BLaER1 (cell line): ENCODE results near the gene ZNF541.

Experiments used
- H3K27ac ChIP-seq: shearing (Covaris generic); formaldehyde crosslinking; 2 replicates; pipeline ENCODE4 v1.8.1; 2022
- H3K27me3 ChIP-seq: shearing (Covaris generic); formaldehyde crosslinking; 2 replicates; pipeline ENCODE4 v1.8.1; 2022
- H3K36me3 ChIP-seq: shearing (Covaris generic); formaldehyde crosslinking; 2 replicates; pipeline ENCODE4 v1.8.1; 2022
- H3K4me1 ChIP-seq: shearing (Covaris generic); formaldehyde crosslinking; 2 replicates; pipeline ENCODE4 v1.8.1; 2022
- H3K4me2 ChIP-seq: shearing (Covaris generic); formaldehyde crosslinking; 2 replicates; pipeline ENCODE4 v1.8.1; 2022
- H3K4me3 ChIP-seq: shearing (Covaris generic); formaldehyde crosslinking; 2 replicates; pipeline ENCODE4 v1.8.1; 2022
- H3K9ac ChIP-seq: shearing (Covaris generic); formaldehyde crosslinking; 2 replicates; pipeline ENCODE4 v1.8.1; 2022
- H3K9me3 ChIP-seq: shearing (Covaris generic); formaldehyde crosslinking; 2 replicates; pipeline ENCODE4 v1.8.1; 2022
- H4K20me1 ChIP-seq: shearing (Covaris generic); formaldehyde crosslinking; 2 replicates; pipeline ENCODE4 v1.8.1; 2022
- Cebpa-rat ChIP-seq: shearing (Covaris generic); IDR thresholded peaks from 2 replicates; pipeline ENCODE4 v1.8.1; 2022

The ZNF541 gene

DNA sequence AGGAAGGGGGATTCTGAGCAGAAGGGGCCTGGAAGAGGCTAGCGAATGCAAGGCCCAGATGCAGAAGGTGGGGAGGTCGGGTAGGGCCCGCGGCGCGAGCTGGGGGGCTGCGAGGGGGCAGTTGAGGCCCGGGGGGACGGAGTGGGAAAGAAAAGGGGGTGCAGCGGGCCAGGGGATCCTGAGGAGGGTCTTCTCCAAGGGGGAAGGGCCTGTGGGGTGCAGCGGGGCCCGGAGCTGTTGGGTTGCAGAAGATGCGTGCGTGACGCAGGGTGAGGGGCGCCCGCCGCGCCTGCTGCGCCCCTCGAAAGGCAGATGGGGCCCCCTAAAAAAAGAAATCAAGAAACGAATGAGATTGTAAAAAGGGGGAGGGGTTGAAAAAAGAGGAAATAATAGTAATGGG is 313 bp downstream of the ZNF541 start:
- H3K27me3 ChIP-seq = no peaks in the 10 kb centered on the region
- no peak overlapping the region for H3K4me2 ChIP-seq
- TF ChIP-seq Cebpa-rat = no peak
- no peaks in the 10 kb centered on the region for H4K20me1 ChIP-seq
- no peaks in the 10 kb centered on the region for H3K36me3 ChIP-seq
- 0 out of 2 replicates have a peak, but pooled peaks cover 11% of the 10 kb centered on the region for H3K4me1 ChIP-seq
- no peak overlapping the region for H3K27ac ChIP-seq
- no peaks in the 10 kb centered on the region for H3K9me3 ChIP-seq
- no peak overlapping the region for H3K9ac ChIP-seq
- H3K4me3 ChIP-seq = no peak overlapping the region

DNA sequence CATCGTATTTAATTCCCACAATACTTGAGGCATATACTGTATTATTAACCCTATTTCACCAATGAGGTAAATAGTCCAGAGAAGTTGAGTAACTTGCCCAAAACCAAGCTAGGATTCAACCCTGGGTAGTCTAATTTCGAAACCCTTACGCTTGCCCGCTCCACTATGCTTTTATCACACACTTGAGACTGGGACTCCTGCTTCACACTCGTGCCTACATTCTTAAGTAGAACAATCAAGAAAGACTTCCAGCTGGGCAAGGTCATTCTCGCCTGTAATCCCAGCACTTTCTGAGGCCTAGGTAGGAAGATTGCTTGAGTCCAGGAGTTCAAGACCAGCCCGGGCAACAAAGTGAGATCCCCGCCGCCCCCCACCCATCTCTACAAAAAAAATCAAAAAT is 3.6 kb downstream of the ZNF541 start:
- Histone ChIP-seq H3K4me1 (0 out of 2 replicates have a peak, but pooled peaks cover 11% of the 10 kb centered on the region), H3K9me3 (no peaks in the 10 kb centered on the region), H3K4me2 (no peak overlapping the region), H3K9ac (no peak overlapping the region), H3K36me3 (no peaks in the 10 kb centered on the region), H3K27ac (no peak overlapping the region), H4K20me1 (no peaks in the 10 kb centered on the region), H3K27me3 (no peaks in the 10 kb centered on the region), H3K4me3 (no peak overlapping the region)
- TF ChIP-seq Cebpa-rat = no peak

DNA sequence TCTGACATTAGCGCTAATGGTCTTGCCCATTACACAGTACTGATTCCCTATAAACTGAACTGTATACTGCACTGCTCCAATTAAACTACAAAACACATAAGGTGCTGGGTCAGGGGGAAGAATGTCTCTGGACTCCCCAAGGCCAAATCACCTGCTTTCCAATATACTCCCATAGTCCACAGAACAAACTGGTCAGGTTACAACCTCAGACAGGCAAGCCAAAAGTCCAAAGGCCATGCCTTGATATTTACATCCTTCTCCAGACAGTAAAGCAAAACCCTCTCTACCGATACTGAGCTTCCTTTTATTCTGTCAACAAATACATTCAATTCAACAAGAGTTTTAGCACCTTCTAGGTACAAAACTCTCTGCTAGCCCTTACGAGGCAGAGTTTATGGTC is 8.9 kb downstream of the ZNF541 start:
- H3K9me3 ChIP-seq = no peaks in the 10 kb centered on the region
- no peak for TF ChIP-seq Cebpa-rat
- no peak overlapping the region for H3K27ac ChIP-seq
- no peak overlapping the region for H3K9ac ChIP-seq
- no peaks in the 10 kb centered on the region for H3K4me1 ChIP-seq
- H3K4me2 ChIP-seq = no peak overlapping the region
- H3K4me3 ChIP-seq = no peak overlapping the region
- H3K36me3 ChIP-seq = no peaks in the 10 kb centered on the region
- no peaks in the 10 kb centered on the region for H3K27me3 ChIP-seq
- no peaks in the 10 kb centered on the region for H4K20me1 ChIP-seq

DNA sequence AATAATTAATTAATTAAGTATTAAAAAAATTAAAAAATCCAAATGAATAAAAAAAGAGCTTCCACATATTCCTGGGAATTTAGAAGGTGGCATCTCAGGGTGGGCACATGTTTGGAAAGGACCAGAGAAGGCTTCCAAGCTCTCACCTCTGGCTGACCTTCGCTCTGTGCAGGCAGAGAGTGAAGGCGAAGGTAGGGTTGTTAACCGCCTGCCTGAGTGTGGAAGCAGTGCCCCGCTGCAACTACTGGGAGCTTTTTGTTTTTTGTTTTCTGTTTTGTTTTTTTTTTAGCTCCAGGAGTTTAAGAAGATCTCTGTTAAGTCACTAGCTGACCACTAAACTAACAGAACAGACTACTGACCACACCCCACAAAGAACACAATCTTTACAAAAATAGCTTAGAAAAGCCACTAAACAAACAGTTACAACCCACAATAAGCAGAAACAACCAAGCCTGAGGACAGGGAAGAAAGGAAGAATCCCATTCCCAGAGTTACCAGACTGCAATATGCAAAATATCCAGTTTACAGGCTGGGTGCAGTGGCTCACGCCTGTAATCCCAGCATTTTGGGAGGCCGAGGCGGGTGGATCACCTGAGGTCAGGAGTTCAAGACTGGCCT is 11.4 kb downstream of the ZNF541 start:
- Histone ChIP-seq H3K9ac (no peak overlapping the region), H3K4me3 (no peak overlapping the region), H3K4me1 (no peaks in the 10 kb centered on the region), H4K20me1 (no peaks in the 10 kb centered on the region), H3K36me3 (no peaks in the 10 kb centered on the region), H3K27me3 (no peaks in the 10 kb centered on the region), H3K27ac (no peak overlapping the region), H3K4me2 (no peak overlapping the region), H3K9me3 (no peaks in the 10 kb centered on the region)
- no peak for TF ChIP-seq Cebpa-rat

DNA sequence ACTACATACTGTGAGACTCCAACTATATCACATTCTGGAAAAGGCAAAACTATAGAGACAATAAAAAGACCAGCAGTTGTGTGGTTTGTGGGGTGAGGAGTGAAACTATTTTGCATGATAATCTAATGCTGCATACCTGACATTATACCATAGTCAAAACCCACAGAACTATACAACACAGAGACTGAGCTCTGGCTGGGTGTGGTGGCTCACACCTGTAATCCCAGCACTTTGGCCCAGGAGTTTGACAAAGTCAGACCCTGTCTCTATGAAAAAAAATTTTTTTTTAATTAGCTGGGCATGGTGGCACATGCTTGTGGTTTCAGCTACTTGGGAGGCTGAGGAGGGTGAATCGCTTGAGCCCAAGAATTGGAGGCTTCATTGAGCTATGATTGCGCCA is 11.9 kb downstream of the ZNF541 start:
- no peak overlapping the region for H3K9ac ChIP-seq
- H3K4me3 ChIP-seq = no peak overlapping the region
- H3K4me1 ChIP-seq = no peaks in the 10 kb centered on the region
- no peak overlapping the region for H3K27ac ChIP-seq
- H3K9me3 ChIP-seq = no peaks in the 10 kb centered on the region
- no peaks in the 10 kb centered on the region for H3K27me3 ChIP-seq
- TF ChIP-seq Cebpa-rat = no peak
- no peaks in the 10 kb centered on the region for H3K36me3 ChIP-seq
- no peaks in the 10 kb centered on the region for H4K20me1 ChIP-seq
- no peak overlapping the region for H3K4me2 ChIP-seq

DNA sequence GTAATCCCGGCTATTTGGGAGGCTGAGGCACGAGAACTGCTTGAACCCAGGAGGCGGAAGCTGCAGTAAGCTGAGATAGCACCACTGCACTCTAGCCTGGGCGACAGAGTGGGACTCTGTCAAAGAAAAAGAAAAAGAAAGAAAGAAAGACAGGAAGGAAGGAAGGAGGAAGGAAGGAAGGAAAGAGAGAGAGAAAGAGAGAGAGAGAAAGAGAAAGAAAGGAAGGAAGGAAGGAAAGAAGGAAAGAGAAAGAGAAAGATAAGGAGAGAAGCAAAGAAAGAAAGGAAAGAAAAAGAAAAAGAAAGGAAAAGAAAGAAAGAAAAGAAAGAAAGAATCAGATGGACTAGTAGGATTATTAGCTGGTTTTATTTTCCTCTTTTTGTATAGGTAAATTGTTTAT is 22.8 kb downstream of the ZNF541 start:
- Histone ChIP-seq H3K4me3 (no peak overlapping the region), H3K9ac (no peak overlapping the region), H3K27ac (no peak overlapping the region), H4K20me1 (no peaks in the 10 kb centered on the region), H3K36me3 (no peaks in the 10 kb centered on the region), H3K27me3 (peaks cover 22% of the 10 kb centered on the region), H3K4me2 (no peak overlapping the region), H3K4me1 (no peaks in the 10 kb centered on the region), H3K9me3 (no peaks in the 10 kb centered on the region)
- no peak for TF ChIP-seq Cebpa-rat

DNA sequence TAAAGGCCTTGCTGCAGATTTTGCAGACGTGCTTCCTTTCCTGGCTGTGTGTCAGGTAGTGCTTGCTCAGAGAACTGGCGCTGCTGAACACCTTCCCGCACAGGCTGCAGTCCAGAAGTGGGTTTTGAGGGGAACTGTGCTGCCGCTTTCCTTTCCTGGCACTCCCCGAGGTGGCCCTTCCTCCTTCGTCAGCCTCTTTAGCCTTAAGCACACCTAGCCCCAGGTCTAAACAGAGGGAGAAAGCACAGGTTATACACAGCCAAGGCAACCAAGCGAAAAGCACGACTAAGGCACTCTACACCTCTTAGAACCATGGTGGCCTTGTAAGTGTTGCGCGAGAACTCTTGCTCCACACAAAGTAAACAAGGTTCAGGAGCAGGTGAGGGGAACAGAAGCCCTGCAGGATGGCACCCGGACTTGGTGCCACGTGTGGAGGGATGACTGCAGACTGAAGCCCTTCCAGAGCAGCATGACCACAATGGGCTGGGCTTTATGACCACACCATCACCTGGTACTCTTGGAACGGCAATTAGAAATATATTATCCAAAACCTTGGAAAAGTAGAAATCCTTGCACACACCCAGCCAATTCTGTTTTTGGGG is 23.6 kb downstream of the ZNF541 start:
- no peak overlapping the region for H3K4me3 ChIP-seq
- no peak for TF ChIP-seq Cebpa-rat
- H3K27me3 ChIP-seq = peaks cover 30% of the 10 kb centered on the region
- H3K27ac ChIP-seq = no peak overlapping the region
- H3K36me3 ChIP-seq = no peaks in the 10 kb centered on the region
- H3K4me2 ChIP-seq = no peak overlapping the region
- no peaks in the 10 kb centered on the region for H3K4me1 ChIP-seq
- no peaks in the 10 kb centered on the region for H3K9me3 ChIP-seq
- no peak overlapping the region for H3K9ac ChIP-seq
- peaks cover 4% of the 10 kb centered on the region; the same call in 1 of the 2 replicates for H4K20me1 ChIP-seq

DNA sequence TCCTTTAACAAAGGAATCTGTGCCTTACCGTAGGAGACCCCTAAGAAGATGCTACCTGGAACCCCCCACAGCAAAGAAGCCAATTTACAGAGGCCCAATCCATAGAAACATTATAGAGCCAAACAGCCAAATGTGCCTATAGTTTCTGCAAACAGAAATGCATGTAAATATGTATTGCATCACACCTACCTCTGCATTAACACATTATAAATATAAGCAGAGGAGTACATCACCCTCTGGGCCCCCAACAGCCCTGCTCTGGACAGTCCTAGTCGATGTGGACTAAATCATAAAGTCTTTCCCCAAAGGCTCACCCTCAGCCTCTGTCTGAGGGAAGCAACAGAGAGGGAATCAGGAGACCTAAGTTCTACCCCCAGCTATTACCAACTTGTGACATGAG is 25.7 kb downstream of the ZNF541 start:
- Histone ChIP-seq H3K27me3 (peaks cover 40% of the 10 kb centered on the region), H4K20me1 (peaks cover 6% of the 10 kb centered on the region; the same call in 1 of the 2 replicates), H3K9ac (no peak overlapping the region), H3K36me3 (no peaks in the 10 kb centered on the region), H3K4me1 (no peaks in the 10 kb centered on the region), H3K27ac (no peak overlapping the region), H3K4me2 (no peak overlapping the region), H3K9me3 (no peaks in the 10 kb centered on the region), H3K4me3 (no peak overlapping the region)
- TF ChIP-seq Cebpa-rat = no peak; the same call in 1 of the 2 replicates

DNA sequence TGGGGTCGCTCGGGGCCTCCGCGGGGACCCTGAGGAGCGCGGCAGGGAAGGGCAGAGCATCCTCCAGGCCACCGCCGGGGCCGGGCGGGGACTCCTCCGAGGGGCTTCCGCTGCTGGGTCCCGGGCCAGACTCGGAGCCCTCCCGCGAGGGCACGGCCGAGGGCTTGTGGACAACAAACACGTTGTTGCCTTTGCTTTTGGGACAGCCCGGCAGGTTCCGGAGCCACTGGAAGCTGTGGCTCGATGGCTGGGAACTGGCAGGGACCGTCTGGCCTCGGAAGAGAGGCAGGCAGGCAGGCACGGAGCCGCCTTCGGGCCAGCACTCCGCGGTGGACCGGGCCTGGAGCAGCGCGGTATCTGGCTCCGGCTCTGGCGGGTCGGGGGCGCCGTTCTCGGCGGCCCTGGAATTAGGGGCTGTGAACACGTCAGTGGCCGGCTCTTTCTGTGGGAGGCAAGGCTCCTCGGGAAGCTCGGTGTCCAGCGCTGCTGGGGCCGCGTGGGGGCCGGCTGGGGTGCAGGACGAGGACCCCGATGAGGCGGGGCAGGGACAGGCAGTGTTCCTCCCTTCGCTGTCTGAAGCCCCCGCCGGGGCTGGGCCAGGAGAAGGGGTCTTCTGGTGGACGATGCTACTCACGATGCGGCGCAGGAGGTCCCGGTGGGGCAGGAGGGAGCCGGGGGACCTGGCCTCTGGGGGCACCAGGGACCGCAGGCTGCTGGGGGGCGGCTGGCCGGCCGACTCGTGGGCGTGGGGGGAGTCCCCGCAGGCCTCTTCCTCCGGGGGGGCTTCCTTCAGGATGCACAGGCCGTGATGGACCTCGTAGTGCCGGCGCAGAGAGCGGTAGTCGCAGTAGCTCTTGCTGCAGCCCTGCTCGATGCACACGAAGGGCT is 27.6 kb downstream of the ZNF541 start:
- Histone ChIP-seq H3K4me1 (no peaks in the 10 kb centered on the region), H3K27me3 (peaks cover 40% of the 10 kb centered on the region), H3K9me3 (no peaks in the 10 kb centered on the region), H3K27ac (no peak overlapping the region), H4K20me1 (peaks cover 6% of the 10 kb centered on the region; the same call in 1 of the 2 replicates), H3K36me3 (no peaks in the 10 kb centered on the region), H3K4me2 (no peak overlapping the region), H3K9ac (no peak overlapping the region), H3K4me3 (no peak overlapping the region)
- no peak for TF ChIP-seq Cebpa-rat

DNA sequence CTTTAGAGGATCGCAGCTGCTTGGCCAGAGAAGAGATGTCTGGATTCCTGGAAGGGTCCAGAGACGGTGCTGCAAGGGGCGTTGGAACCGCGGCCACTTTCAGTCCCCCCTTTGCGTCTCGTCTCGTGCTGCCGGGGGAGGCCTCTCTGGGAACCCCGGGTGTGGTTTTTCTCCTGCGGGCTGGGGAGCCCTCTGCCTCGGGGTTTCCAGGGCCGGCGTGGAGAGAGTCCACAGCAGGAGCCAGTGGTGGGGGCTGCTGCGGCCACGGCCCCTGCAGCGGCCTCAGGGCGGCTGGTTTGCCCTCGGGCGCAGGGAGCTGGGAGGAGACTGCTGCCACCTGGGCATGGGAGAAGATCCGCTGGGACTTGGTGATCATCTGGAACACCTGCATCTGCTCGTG is 28.5 kb downstream of the ZNF541 start:
- Histone ChIP-seq H3K27ac (no peak overlapping the region), H3K27me3 (peaks cover 40% of the 10 kb centered on the region), H3K4me1 (no peaks in the 10 kb centered on the region), H3K4me3 (no peak overlapping the region), H3K9me3 (no peaks in the 10 kb centered on the region), H3K4me2 (no peak overlapping the region), H3K9ac (no peak overlapping the region), H3K36me3 (no peaks in the 10 kb centered on the region), H4K20me1 (peaks cover 6% of the 10 kb centered on the region; the same call in 1 of the 2 replicates)
- TF ChIP-seq Cebpa-rat = no peak
